ENCODE results near the gene SRF.

SRF gene

DNA sequence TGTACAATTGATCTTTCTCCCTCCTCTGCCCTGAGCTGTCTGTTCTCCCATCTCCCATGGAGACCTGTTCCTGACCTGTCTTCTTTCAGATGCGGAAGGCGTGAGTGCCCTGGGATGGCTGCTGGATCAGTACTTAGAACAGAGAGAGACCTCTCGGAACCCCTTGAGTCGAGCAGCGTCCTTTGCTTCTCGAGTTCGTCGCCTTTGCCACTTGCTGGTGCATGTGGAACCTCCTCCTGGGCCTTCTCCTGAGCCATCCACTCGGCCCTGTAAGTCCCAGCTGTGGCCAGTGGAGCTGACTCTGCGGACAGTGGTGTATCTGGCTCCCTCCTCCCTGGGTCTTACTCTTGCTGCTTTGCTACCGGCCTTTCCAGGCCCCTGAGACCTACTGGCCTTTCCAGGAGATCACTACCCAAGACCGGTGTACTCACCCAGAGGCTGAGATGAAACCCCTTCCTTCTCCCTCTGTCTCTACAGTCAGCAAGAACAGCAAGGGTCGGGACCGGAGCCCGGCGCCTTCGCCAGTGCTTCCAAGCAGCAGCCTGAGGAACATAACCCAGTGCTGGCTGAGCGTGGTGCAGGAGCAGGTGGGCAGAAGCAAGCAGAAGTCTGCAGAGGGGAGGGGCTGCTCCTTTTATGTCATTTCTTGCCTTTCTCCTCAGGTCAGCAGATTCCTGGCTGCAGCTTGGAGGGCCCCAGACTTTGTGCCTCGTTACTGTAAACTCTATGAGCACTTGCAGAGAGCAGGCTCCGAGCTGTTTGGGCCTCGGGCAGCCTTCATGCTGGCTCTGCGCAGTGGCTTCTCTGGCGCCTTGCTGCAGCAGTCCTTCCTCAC lies 33.4 kb downstream of the SRF start:
- H3K4me3 ChIP-seq (ENCODE audit: low read depth, low read length), result no peak overlapping the region
- no peak for TF ChIP-seq CTCF (IDR thresholded peaks at IDR 0.05; ENCODE audit: low read depth, low read length)

GRCh38 chr6:43205849-43206248 lies 34.8 kb downstream of the SRF start:
- TF ChIP-seq CTCF (IDR thresholded peaks at IDR 0.05; ENCODE audit: low read depth, low read length), result no peak
- H3K4me3 ChIP-seq (ENCODE audit: low read depth, low read length), result no peak overlapping the region

DNA sequence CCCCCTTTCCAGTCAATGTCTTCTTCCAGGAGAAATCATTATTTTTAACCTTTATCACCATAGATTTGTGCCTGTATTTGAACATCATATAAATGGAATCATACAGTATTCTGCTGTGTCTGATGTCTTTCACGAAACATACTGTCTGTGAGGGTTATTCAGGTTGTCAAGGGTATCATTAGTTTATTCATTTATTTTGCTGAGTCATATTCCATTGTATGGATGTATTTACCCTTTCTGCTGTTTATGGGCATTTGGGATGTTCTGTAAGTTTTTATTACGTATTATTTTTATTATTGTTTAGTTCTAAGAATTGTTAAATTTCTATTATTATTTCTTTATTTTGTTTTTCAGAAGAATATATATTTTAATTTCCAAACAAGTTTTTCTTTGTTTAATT lies 36.2 kb downstream of the SRF start:
- H3K4me3 ChIP-seq (ENCODE audit: low read depth, low read length), result no peak overlapping the region
- TF ChIP-seq CTCF (IDR thresholded peaks at IDR 0.05; ENCODE audit: low read depth, low read length), result no peak

DNA sequence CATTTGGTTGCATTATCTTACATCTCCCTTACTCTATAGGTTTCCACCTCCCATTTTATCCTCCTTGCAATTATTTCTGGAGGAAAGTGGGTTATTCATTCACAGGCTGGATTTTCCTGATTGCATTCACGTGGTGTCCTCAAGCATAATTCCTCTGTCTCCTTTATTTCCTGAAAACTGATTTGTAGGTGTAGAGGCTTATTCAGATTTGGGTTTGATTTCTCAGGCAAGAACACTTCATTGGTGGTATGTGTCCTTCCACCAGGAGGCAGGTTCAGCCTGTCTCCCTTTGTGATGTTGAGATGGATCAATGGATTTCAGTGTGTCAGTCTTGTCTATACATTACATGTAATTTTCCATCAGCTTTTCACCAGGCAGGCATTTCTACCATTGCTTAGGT lies 40.9 kb downstream of the SRF start:
- H3K4me3 ChIP-seq (ENCODE audit: low read depth, low read length), result no peak overlapping the region
- no peak for TF ChIP-seq CTCF (IDR thresholded peaks at IDR 0.05; ENCODE audit: low read depth, low read length)

DNA sequence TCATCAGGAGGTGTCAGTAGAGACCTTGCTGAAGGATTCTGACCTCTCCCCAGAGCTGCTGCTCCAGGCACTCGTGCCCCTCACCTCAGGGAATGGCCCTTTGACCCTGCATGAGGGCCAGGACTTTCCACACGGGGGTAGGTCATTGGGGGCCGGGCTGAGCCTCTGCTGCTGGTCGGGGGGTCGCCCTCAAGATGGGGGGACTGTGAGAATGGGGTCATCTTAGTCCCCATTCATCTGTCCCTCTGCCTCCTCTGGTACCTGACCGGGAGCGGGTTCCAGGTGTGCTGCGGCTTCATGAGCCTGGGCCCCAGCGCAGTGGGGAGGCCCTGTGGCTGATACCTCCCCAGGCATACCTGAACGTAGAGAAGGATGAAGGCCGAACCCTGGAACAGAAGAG lies 42.4 kb downstream of the SRF start:
- H3K4me3 ChIP-seq (ENCODE audit: low read depth, low read length), result no peak overlapping the region
- no peak for TF ChIP-seq CTCF (IDR thresholded peaks at IDR 0.05; ENCODE audit: low read depth, low read length)

- no peak overlapping the region for H3K4me3 ChIP-seq (ENCODE audit: low read depth, low read length)
- no peak for TF ChIP-seq CTCF (IDR thresholded peaks at IDR 0.05; ENCODE audit: low read depth, low read length)
Measured at GRCh38 chr6:43215066-43215465, 44.0 kb downstream of the SRF start.

DNA sequence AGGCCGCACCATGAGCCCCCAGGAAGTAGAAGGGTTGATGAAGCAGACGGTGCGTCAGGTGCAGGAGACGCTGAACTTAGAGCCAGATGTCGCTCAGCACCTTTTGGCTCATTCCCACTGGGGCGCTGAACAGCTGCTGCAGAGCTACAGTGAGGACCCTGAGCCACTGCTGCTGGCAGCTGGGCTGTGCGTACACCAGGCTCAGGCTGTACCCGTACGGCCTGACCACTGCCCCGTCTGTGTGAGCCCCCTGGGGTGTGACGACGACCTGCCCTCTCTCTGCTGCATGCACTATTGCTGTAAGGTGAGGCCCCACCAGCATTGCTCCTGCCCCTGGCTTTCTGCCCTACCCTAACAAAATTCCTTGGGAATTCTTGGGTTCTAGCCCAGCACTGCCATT lies 45.1 kb downstream of the SRF start:
- TF ChIP-seq CTCF (IDR thresholded peaks at IDR 0.05; ENCODE audit: low read depth, low read length), result no peak
- no peak overlapping the region for H3K4me3 ChIP-seq (ENCODE audit: low read depth, low read length)

Data from WI38 (cell line).